Ishikawa (cell line): Measurements from ENCODE around the gene DNLZ.

ENCODE experiments used
- CEBPB ChIP-seq: IDR thresholded peaks from 2 replicates; pipeline ENCODE4 v1.6.1; 2012
- CREB1 ChIP-seq: IDR thresholded peaks from 2 replicates; pipeline ENCODE4 v1.6.1; 2012; ENCODE audit warnings: low read depth
- EGR1 ChIP-seq: IDR thresholded peaks from 2 replicates; pipeline ENCODE4 v1.6.1; 2012
- EP300 ChIP-seq: IDR thresholded peaks from 2 replicates; pipeline ENCODE4 v1.6.1; 2012; ENCODE audit warnings: borderline replicate concordance
- FOXM1 ChIP-seq: IDR thresholded peaks from 2 replicates; pipeline ENCODE4 v1.6.1; 2012; ENCODE audit warnings: low read depth, borderline replicate concordance
- MAX ChIP-seq: IDR thresholded peaks from 2 replicates; pipeline ENCODE4 v1.6.1; 2012
- RAD21 ChIP-seq: IDR thresholded peaks from 2 replicates; pipeline ENCODE4 v1.6.1; 2012; ENCODE audit warnings: low read depth
- TAF1 ChIP-seq: IDR thresholded peaks from 2 replicates; pipeline ENCODE4 v1.6.1; 2012; ENCODE audit warnings: low read depth, mild to moderate bottlenecking
- TCF12 ChIP-seq: IDR thresholded peaks from 2 replicates; pipeline ENCODE4 v1.6.1; 2012; ENCODE audit warnings: low read depth
- TEAD4 ChIP-seq: IDR thresholded peaks from 2 replicates; pipeline ENCODE4 v1.6.1; 2012
- USF1 ChIP-seq: IDR thresholded peaks from 2 replicates; pipeline ENCODE4 v1.6.1; 2012
- ZBTB7A ChIP-seq: IDR thresholded peaks from 2 replicates; pipeline ENCODE4 v1.6.1; 2012; ENCODE audit warnings: low read depth
- TF ChIP-seq, protein P1 (sequence below): IDR thresholded peaks from 2 replicates; pipeline ENCODE4 v1.6.1; 2012; ENCODE audit warnings: low read depth, mild to moderate bottlenecking

- TF ChIP-seq CEBPB, result no peak
- TF ChIP-seq FOXM1, result no peak
- TF ChIP-seq USF1, result no peak
- no peak for TF ChIP-seq TCF12
- TF ChIP-seq MAX, result no peak
- no peak for TF ChIP-seq ZBTB7A
- TF ChIP-seq CREB1, result no peak
- no peak for TF ChIP-seq EP300
- TF ChIP-seq TAF1, result no peak
- TF ChIP-seq, protein P1, sequence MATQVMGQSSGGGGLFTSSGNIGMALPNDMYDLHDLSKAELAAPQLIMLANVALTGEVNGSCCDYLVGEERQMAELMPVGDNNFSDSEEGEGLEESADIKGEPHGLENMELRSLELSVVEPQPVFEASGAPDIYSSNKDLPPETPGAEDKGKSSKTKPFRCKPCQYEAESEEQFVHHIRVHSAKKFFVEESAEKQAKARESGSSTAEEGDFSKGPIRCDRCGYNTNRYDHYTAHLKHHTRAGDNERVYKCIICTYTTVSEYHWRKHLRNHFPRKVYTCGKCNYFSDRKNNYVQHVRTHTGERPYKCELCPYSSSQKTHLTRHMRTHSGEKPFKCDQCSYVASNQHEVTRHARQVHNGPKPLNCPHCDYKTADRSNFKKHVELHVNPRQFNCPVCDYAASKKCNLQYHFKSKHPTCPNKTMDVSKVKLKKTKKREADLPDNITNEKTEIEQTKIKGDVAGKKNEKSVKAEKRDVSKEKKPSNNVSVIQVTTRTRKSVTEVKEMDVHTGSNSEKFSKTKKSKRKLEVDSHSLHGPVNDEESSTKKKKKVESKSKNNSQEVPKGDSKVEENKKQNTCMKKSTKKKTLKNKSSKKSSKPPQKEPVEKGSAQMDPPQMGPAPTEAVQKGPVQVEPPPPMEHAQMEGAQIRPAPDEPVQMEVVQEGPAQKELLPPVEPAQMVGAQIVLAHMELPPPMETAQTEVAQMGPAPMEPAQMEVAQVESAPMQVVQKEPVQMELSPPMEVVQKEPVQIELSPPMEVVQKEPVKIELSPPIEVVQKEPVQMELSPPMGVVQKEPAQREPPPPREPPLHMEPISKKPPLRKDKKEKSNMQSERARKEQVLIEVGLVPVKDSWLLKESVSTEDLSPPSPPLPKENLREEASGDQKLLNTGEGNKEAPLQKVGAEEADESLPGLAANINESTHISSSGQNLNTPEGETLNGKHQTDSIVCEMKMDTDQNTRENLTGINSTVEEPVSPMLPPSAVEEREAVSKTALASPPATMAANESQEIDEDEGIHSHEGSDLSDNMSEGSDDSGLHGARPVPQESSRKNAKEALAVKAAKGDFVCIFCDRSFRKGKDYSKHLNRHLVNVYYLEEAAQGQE, result no peak
- TF ChIP-seq TEAD4, result no peak
- no peak for TF ChIP-seq RAD21
- no peak for TF ChIP-seq EGR1
Measured at GRCh38 chr9:136392538-136393449, 29.2 kb upstream of the DNLZ start.
